GM12878 (cell line): ENCODE data around the gene PCNP. TPM values are rescaled to one million over a fixed set of nuclear protein-coding genes. Genes with fewer than 3 reads are reported as not detected.

Source experiments
- BRCA1 ChIP-seq: IDR thresholded peaks from 2 replicates; pipeline ENCODE4 v1.6.1; 2011; ENCODE audit warnings: low read depth, low read length, improper control_type of control experiment
- CBFB ChIP-seq: IDR thresholded peaks from 2 replicates; pipeline ENCODE4 v1.6.1; 2016; ENCODE audit warnings: antibody characterized with exemption, low read depth
- CEBPZ ChIP-seq: fragments of 150-350 bp; IDR thresholded peaks from 2 replicates; pipeline ENCODE4 v1.6.1; 2016; ENCODE audit warnings: low read depth, low read length
- HDGF ChIP-seq: fragments of 450-650 bp; IDR thresholded peaks from 2 replicates; pipeline ENCODE4 v1.6.1; 2016; ENCODE audit warnings: antibody characterized with exemption
- NFIC ChIP-seq: IDR thresholded peaks from 2 replicates; pipeline ENCODE4 v1.6.1; 2012; ENCODE audit warnings: low read depth, mild to moderate bottlenecking, inconsistent platforms, low read length, moderate library complexity
- REST ChIP-seq: IDR thresholded peaks from 2 replicates; pipeline ENCODE4 v1.6.1; 2012; ENCODE audit warnings: mild to moderate bottlenecking, low read depth, low read length
- SP1 ChIP-seq: IDR thresholded peaks from one replicate; pipeline ENCODE4 v1.6.1; 2011; ENCODE audit warnings: low read depth, low read length
- SPI1 ChIP-seq: IDR thresholded peaks from 2 replicates; pipeline ENCODE4 v1.6.1; 2011; ENCODE audit warnings: low read depth, mild to moderate bottlenecking, low read length, moderate library complexity, borderline replicate concordance; ENCODE audit not compliant: insufficient read depth
- ZBTB4 ChIP-seq: fragments of 450-650 bp; formaldehyde crosslinking; IDR thresholded peaks from 2 replicates; pipeline ENCODE4 v1.4.0; 2022; ENCODE audit warnings: mild to moderate bottlenecking, moderate library complexity
- ZNF24 ChIP-seq: fragments of 450-650 bp; IDR thresholded peaks from 2 replicates; pipeline ENCODE4 v1.6.1; 2017; ENCODE audit warnings: antibody characterized with exemption, mild to moderate bottlenecking
- polyA plus RNA-seq, 11 experiments: library from polyadenylated mRNA; depleted of rRNA in 4 of 11; unstranded in 6 of 11; stranded (reverse) in 5 of 11; fragments of >200 nt; fragmentation: Nextera tagmentation in 4 of 11; fragmentation: Illumina TruSeq in 1 of 11; extraction: Ambion mirVana in 4 of 11; extraction: Trizol in 1 of 11; gene quantifications; 1 replicate in 1 of 11; 2 replicates in 10 of 11; pipeline versions ENCODE4 v1.2.1 to v1.2.3, GENCODE V29; 2011 to 2016; ENCODE audit warnings: inconsistent platforms in 2 of 11, missing spikeins in 2 of 11, low read depth in 1 of 11
- total RNA-seq, 4 experiments: library from RNA; depleted of rRNA in 3 of 4; stranded (reverse); fragments of >200 nt in 3 of 4; fragmentation: Illumina TruSeq in 1 of 4; extraction: Trizol in 1 of 4; gene quantifications; 2 replicates each; pipeline versions ENCODE4 v1.2.1 to v1.2.3, GENCODE V29; 2013 to 2021
- TF ChIP-seq, protein P1 (sequence below): IDR thresholded peaks from 2 replicates; pipeline ENCODE4 v1.6.1; 2012; ENCODE audit warnings: improper control_type of control experiment, low read depth, low read length; ENCODE audit not compliant: insufficient replicate concordance
- TF ChIP-seq, protein P2 (sequence below): fragments of 450-650 bp; IDR thresholded peaks from 2 replicates; pipeline ENCODE4 v1.6.1; 2017; ENCODE audit warnings: mild to moderate bottlenecking, low read depth, inconsistent platforms; ENCODE audit not compliant: poor library complexity, severe bottlenecking

PCNP gene
- total and polyA plus RNA-seq, 10 of the 15 experiments (the other 5 are each of a cell fraction or from before 2014, with no cell fraction given): 49.8 to 179 (median 109) TPM

GRCh38 chr3:101533603-101533968, 40.4 kb upstream of the PCNP start (continued):
- TF ChIP-seq, protein P1, sequence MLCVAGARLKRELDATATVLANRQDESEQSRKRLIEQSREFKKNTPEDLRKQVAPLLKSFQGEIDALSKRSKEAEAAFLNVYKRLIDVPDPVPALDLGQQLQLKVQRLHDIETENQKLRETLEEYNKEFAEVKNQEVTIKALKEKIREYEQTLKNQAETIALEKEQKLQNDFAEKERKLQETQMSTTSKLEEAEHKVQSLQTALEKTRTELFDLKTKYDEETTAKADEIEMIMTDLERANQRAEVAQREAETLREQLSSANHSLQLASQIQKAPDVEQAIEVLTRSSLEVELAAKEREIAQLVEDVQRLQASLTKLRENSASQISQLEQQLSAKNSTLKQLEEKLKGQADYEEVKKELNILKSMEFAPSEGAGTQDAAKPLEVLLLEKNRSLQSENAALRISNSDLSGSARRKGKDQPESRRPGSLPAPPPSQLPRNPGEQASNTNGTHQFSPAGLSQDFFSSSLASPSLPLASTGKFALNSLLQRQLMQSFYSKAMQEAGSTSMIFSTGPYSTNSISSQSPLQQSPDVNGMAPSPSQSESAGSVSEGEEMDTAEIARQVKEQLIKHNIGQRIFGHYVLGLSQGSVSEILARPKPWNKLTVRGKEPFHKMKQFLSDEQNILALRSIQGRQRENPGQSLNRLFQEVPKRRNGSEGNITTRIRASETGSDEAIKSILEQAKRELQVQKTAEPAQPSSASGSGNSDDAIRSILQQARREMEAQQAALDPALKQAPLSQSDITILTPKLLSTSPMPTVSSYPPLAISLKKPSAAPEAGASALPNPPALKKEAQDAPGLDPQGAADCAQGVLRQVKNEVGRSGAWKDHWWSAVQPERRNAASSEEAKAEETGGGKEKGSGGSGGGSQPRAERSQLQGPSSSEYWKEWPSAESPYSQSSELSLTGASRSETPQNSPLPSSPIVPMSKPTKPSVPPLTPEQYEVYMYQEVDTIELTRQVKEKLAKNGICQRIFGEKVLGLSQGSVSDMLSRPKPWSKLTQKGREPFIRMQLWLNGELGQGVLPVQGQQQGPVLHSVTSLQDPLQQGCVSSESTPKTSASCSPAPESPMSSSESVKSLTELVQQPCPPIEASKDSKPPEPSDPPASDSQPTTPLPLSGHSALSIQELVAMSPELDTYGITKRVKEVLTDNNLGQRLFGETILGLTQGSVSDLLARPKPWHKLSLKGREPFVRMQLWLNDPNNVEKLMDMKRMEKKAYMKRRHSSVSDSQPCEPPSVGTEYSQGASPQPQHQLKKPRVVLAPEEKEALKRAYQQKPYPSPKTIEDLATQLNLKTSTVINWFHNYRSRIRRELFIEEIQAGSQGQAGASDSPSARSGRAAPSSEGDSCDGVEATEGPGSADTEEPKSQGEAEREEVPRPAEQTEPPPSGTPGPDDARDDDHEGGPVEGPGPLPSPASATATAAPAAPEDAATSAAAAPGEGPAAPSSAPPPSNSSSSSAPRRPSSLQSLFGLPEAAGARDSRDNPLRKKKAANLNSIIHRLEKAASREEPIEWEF: no peak
- no peak for TF ChIP-seq CEBPZ
- no peak for TF ChIP-seq ZBTB4 (CRISPR knock-in tag)
- no peak for TF ChIP-seq CBFB
- TF ChIP-seq ZNF24: no peak
- no peak for TF ChIP-seq REST
- TF ChIP-seq NFIC: no peak
- TF ChIP-seq SP1: no peak
- no peak for TF ChIP-seq HDGF
- TF ChIP-seq, protein P2, sequence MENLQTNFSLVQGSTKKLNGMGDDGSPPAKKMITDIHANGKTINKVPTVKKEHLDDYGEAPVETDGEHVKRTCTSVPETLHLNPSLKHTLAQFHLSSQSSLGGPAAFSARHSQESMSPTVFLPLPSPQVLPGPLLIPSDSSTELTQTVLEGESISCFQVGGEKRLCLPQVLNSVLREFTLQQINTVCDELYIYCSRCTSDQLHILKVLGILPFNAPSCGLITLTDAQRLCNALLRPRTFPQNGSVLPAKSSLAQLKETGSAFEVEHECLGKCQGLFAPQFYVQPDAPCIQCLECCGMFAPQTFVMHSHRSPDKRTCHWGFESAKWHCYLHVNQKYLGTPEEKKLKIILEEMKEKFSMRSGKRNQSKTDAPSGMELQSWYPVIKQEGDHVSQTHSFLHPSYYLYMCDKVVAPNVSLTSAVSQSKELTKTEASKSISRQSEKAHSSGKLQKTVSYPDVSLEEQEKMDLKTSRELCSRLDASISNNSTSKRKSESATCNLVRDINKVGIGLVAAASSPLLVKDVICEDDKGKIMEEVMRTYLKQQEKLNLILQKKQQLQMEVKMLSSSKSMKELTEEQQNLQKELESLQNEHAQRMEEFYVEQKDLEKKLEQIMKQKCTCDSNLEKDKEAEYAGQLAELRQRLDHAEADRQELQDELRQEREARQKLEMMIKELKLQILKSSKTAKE: no peak
- TF ChIP-seq BRCA1: no peak
- no peak for TF ChIP-seq SPI1
